Effector CD8-positive, alpha-beta T cell (primary cell): Measurements from ENCODE around the gene PEX14.

ENCODE experiments used
- DNase-seq: peaks from one replicate; lab custom pipeline; 2025; lab: John Stamatoyannopoulos, UW

PEX14 gene

DNA sequence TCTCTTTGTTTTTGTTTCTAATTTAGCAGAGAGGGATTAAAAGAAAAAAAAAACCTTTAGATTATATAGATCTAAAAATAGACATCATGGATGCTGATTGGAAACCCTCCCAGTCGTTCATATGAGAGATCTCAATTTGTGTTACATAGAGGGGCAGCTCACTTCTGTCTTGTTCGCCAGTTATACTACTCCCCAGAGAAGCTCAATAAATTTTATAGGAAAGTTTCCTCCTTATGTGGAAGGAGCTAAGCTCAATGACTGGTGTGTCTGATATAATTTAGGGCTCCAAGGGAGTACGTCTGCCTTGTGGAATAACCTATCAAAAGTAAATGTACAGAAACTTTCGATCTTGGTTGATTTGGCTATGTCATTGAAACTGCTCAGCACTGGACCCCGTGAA lies 117.6 kb downstream of the PEX14 start:
- no peak for DNase-seq

DNA sequence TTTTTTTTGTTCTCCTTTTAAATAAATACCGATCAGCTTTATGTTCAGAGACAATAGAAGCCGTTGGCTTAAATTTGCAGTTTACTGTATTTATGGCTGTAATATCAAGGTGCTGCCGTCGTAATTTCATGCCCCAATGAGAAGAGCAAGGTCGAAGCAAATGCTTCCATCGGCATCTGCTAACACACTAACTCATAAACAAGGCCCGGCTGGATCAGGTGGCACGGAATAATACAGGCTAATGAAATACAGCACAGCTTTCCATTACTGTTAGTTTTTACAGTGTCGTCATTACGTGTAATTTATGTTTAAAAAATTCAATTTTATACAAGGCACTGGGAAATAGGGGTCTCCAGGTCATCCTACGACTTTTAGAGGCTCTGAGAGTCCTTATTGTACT lies 119.0 kb downstream of the PEX14 start:
- DNase-seq, result no peak

- no peak for DNase-seq
Measured at GRCh38 chr1:10594595-10595223, 120.0 kb downstream of the PEX14 start.

DNA sequence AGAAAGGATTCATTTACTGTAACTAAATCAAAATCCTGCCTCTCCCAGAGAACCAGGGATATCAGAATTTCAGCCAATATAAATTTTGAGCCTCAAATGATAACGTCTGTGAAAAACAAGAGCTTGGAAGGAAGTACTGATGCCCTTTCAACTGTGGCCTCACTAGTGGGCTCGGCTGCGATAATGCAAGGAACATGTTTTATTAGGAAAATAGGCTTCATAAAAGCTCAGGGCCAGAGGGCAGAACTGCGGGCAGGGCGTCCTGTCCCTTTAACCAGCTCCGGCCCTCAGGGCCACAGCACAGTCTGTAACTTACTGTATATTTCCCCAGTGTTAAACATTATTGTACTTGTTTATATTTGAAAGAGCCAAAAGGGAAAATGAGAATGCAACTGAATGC lies 122.0 kb downstream of the PEX14 start:
- DNase-seq, result no peak

GRCh38 chr1:10597492-10598388 lies 123.0 kb downstream of the PEX14 start:
- no peak for DNase-seq

- no peak for DNase-seq
Measured at GRCh38 chr1:10598389-10598702, 123.6 kb downstream of the PEX14 start.

- no peak for DNase-seq
Measured at GRCh38 chr1:10599194-10599861, 124.6 kb downstream of the PEX14 start.

- DNase-seq, result no peak
Measured at GRCh38 chr1:10601342-10602070, 126.8 kb downstream of the PEX14 start.

- no peak for DNase-seq
Measured at GRCh38 chr1:10602936-10603335, 128.2 kb downstream of the PEX14 start.

- no peak for DNase-seq
Measured at GRCh38 chr1:10604966-10605365, 130.2 kb downstream of the PEX14 start.

- DNase-seq, result no peak
Measured at GRCh38 chr1:10606064-10606463, 131.3 kb downstream of the PEX14 start.

DNA sequence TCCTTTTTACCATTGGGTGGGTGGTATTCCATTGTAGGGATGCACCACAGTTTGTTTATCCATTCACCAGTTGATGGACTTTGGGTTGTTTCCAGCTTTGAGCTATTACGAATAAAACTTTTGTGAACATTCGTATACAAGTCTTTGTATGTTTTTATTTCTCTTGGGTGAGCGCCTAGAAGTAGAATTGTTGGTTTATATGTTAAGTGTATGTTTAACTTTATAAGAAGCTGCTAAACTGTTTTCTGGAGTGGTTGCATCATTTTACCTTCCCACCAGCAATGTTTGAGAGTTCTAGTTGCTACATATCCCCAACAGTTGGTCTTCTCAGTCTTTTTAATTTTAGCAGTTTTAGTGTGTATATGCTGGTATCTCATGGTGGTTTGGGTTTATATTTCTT lies 132.5 kb downstream of the PEX14 start:
- DNase-seq, result no peak

DNA sequence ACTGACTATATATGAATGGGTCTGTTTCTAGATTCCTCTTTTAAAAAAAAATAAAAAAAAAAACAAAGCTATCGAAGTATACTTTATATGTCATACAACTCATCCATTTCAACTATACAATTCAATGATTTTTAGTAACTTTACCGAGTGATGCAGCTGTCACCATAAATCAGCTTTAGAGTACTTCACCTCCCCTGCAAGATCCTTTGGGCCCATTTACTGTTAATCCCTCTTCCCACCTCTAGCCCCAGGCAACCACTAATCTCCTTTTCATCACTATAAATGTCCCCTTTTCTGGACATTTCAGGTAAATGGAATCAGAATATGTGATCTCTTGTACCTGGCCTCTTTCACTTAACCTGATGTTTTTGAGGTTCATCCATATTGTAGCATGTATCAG lies 133.9 kb downstream of the PEX14 start:
- DNase-seq, result no peak

DNA sequence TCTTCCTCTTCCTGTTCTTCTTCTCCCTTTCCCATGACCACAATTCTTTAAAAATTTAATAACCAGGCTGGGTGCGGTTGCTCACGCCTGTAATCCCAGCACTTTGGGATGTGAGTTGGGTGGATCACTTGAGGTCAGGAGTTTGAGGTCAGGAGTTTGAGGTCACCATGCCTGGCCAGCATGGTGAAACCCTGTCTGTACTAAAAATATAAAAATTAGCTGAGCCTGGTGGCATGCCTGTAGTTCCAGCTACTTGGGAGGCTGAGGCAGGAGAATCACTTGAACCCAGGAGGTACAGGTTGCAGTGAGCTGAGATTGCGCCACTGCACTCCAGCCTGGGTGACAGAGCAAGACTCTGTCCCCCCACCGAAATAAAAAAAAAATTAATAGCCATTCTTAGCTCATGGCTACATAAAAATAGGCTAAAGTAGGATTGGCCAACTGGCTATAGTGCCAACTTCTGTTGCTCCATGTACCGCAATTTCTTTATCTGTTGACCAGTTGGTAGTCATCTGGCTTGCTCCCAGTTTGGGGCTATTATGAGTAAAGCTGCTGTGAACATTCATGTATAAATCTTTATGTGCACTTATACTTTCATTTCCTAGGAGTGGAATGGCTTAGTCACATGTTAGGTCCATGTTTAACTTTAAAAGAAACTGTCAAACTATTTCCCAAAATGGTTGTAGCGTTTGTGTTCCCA lies 136.3 kb downstream of the PEX14 start:
- DNase-seq, result no peak

DNA sequence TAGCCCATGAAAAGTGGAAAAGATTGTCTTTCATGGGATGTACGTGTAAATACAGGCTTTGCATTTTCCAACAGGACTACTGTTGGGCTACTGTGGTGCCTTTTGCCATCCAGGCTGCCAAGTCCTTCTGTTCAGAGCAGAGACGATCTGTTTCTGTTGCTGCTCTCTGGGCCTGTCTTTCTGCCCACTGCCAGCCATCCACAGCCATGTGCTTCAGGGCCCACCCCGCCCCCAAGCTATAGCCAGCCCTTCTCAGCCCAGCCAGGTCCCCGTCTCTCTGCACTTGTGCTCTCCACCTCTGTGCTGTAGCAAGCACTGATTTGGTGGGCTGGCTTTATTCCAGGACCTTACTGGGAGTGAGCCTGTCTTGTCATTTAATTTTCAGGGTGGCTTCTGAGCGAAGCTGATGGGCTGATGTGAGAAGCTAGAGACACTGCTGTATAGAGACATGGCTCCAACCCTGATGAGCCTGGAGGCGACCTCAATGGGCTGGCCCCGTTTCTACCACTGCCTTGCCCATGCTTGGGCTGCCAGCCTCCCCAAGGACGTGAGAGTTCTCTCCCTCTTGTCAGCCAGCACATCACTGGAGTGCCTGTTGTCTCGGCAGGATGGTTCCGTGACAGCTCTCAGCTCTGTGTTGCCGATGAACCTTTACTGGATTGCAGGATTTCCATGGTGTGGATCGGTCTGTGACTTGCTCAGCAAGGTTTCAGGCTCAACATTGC lies 137.8 kb downstream of the PEX14 start:
- DNase-seq, result no peak

GRCh38 chr1:10613340-10613739 lies 138.6 kb downstream of the PEX14 start:
- no peak for DNase-seq

DNA sequence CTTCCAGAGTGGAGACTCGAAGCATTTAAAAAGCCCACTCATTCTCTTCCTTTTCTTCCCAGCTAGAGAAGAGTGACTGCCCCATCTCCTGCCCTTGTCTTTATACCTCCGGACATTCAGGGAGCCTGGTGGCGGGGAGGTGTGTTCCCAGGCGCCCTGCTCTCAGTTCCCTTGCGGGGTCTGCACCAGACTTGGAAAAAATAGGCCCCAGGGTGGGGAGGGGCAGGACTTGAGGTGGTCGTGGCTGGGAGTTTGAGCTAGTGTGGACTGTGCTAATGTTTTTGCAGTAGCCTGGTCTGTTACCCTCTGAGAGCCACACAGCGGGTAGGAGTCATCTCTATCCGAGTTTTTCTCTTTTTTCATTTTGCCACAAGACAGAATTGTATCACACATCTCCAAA lies 139.1 kb downstream of the PEX14 start:
- DNase-seq, result no peak

DNA sequence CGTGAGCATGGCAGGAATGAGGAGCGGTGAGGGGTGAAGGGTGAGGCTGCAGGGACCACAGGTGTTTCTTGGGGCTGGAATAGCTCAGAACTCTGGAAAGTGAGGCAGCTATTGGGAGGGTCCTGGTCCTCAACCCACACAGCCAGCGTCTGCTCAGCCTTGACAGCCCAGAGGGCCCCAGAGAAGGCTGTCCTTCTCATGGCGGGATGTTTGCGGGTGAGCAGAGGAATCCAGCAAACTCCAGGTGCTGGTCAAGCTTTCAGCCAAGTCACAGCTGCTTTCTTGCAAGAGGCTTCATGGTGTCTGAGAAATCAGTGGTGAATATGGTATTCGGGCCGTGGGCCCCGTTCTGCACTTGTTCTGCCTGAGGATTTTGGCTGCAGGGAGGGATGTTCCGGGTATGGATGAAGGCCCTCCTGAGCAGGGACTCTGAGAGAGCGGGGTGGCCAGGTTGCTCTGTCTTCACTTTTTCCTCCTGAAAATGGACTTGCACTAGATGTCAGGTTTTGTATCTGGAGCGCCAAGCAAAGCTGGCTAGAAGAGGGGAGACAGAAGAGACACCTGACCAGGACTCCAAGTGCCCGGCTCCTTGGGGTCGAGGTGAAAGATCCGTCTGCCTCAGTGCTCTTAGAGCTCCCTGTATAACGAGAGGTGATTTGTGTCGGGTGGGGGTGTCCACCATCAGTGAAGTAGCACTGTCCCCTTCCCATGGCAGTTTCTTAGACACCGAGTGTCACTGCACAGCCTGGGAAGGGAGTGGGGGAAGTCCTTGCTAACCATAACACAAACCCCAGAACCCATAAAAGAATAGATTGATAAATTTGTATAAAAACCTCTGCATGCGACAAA lies 139.9 kb downstream of the PEX14 start:
- no peak for DNase-seq

GRCh38 chr1:10615332-10615731 lies 140.6 kb downstream of the PEX14 start:
- DNase-seq, result no peak
